HL-60/S4 (cell line): ENCODE results near the gene DPP7.

Source experiments
- in situ Hi-C: fragments of 300-500 bp; cut with MboI; formaldehyde crosslinking; loops from 2 replicates; pipeline ENCODE4 v1.14.3; 2022; ENCODE audit warnings: low sequenced_read_pairs

Gene DPP7

GRCh38 chr9:137112564-137113384, 1.8 kb downstream of the DPP7 start:
- in situ Hi-C loops, result no loop called here

- in situ Hi-C loops, result no loop called here
Measured at GRCh38 chr9:137111788-137112563, 2.6 kb downstream of the DPP7 start.

- in situ Hi-C loops, result no loop called here
Measured at GRCh38 chr9:137110911-137111787, 3.4 kb downstream of the DPP7 start.

- in situ Hi-C loops, result no loop called here
Measured at GRCh38 chr9:137110147-137110910, 4.2 kb downstream of the DPP7 start.

GRCh38 chr9:137109250-137110146, 5.0 kb downstream of the DPP7 start:
- in situ Hi-C loops, result no loop called here

GRCh38 chr9:137108608-137109249, 5.8 kb downstream of the DPP7 start:
- in situ Hi-C loops, result no loop called here

GRCh38 chr9:137107982-137108381, 6.6 kb downstream of the DPP7 start:
- in situ Hi-C loops, result no loop called here

GRCh38 chr9:137107312-137107921, 7.1 kb downstream of the DPP7 start:
- in situ Hi-C loops, result no loop called here

GRCh38 chr9:137106662-137107250, 7.8 kb downstream of the DPP7 start:
- in situ Hi-C loops, result no loop called here

GRCh38 chr9:137105814-137106661, 8.5 kb downstream of the DPP7 start:
- in situ Hi-C loops, result no loop called here

GRCh38 chr9:137103206-137103999, 11.1 kb downstream of the DPP7 start:
- in situ Hi-C loops, result no loop called here

- in situ Hi-C loops, result no loop called here
Measured at GRCh38 chr9:137099231-137099630, 15.3 kb downstream of the DPP7 start.

- in situ Hi-C loops, result no loop called here
Measured at GRCh38 chr9:137097761-137098462, 16.6 kb downstream of the DPP7 start.

GRCh38 chr9:137096785-137097546, 17.6 kb downstream of the DPP7 start:
- in situ Hi-C loops, result no loop called here
